Liver (tissue), 9 donors: ENCODE measurements around the gene C14orf180. TPM values are rescaled to one million over a fixed set of nuclear protein-coding genes. Genes with fewer than 3 reads are reported as not detected.

Source experiments
- DNase-seq: peaks from one replicate; pipeline ENCODE4 v3.0.0-alpha.2; 2017; ENCODE audit warnings: low spot score
- H3K27ac ChIP-seq, 2 donors: one replicate each; pipeline ENCODE4 v1.7.0; 2013; ENCODE audit warnings: inconsistent platforms in 2 of 2, low read length in 2 of 2, control low read depth in 1 of 2, low read depth in 1 of 2, mild to moderate bottlenecking in 1 of 2
- H3K27me3 ChIP-seq, 4 donors: one replicate each; pipeline versions ENCODE4 v1.6.1 to v1.7.0; 2013; ENCODE audit warnings: low read length in 3 of 4, inconsistent platforms in 1 of 4, mild to moderate bottlenecking in 1 of 4, moderate library complexity in 1 of 4; ENCODE audit not compliant: control insufficient read depth in 4 of 4, insufficient read depth in 4 of 4
- H3K36me3 ChIP-seq, 4 donors: one replicate each; pipeline versions ENCODE4 v1.6.1 to v1.7.0; 2013; ENCODE audit warnings: low read length in 3 of 4, mild to moderate bottlenecking in 3 of 4, low read depth in 1 of 4, moderate library complexity in 1 of 4; ENCODE audit not compliant: control insufficient read depth in 4 of 4, insufficient read depth in 3 of 4
- H3K4me1 ChIP-seq, 4 donors: one replicate each; pipeline versions ENCODE4 v1.6.1 to v1.7.0; 2013; ENCODE audit warnings: low read length in 3 of 4, mild to moderate bottlenecking in 3 of 4, moderate library complexity in 1 of 4; ENCODE audit not compliant: control insufficient read depth in 4 of 4, insufficient read depth in 4 of 4
- H3K4me3 ChIP-seq, 3 donors: one replicate each; pipeline versions ENCODE4 v1.6.1 to v1.7.0; 2013; ENCODE audit warnings: low read length in 3 of 3, control low read depth in 1 of 3, low read depth in 1 of 3, mild to moderate bottlenecking in 1 of 3
- H3K9ac ChIP-seq, 2 donors: one replicate each; pipeline ENCODE4 v1.7.0; 2013; ENCODE audit warnings: low read length in 2 of 2, mild to moderate bottlenecking in 2 of 2, moderate library complexity in 2 of 2, control low read depth in 1 of 2, low read depth in 1 of 2
- H3K9me3 ChIP-seq, 4 donors: one replicate each; pipeline versions ENCODE4 v1.6.1 to v1.7.0; 2013; ENCODE audit warnings: low read length in 3 of 4; ENCODE audit not compliant: control insufficient read depth in 4 of 4
- CTCF ChIP-seq: fragments of 150-350 bp; IDR thresholded peaks from 2 replicates; pipeline ENCODE4 v1.5.1; 2017; ENCODE audit warnings: improper control_type of control experiment, low read depth, low read length; ENCODE audit not compliant: missing input control
- FOXA1 ChIP-seq: IDR thresholded peaks from 2 replicates; pipeline ENCODE4 v1.6.1; 2016; ENCODE audit warnings: antibody characterized with exemption
- GABPA ChIP-seq, 2 donors: IDR thresholded peaks in 1 of 2; conservative IDR thresholded peaks in 1 of 2; 2 replicates each; pipeline ENCODE4 v1.6.1; 2016; ENCODE audit warnings: antibody characterized with exemption in 2 of 2, mild to moderate bottlenecking in 1 of 2, moderate library complexity in 1 of 2
- HNF4A ChIP-seq, 2 donors: conservative IDR thresholded peaks; 2 replicates each; pipeline ENCODE4 v1.6.1; 2016; ENCODE audit warnings: antibody characterized with exemption in 2 of 2, mild to moderate bottlenecking in 2 of 2
- JUND ChIP-seq, 2 donors: IDR thresholded peaks; 2 replicates each; pipeline ENCODE4 v1.6.1; 2016; ENCODE audit warnings: antibody characterized with exemption in 2 of 2
- NR2F2 ChIP-seq: IDR thresholded peaks from 2 replicates; pipeline ENCODE4 v1.6.1; 2016; ENCODE audit warnings: antibody characterized with exemption
- RAD21 ChIP-seq, 2 donors: IDR thresholded peaks; 2 replicates each; pipeline ENCODE4 v1.6.1; 2016; ENCODE audit warnings: antibody characterized with exemption in 2 of 2, mild to moderate bottlenecking in 2 of 2
- RXRA ChIP-seq, 2 donors: IDR thresholded peaks; 2 replicates each; pipeline ENCODE4 v1.6.1; 2017 to 2018; ENCODE audit warnings: antibody characterized with exemption in 2 of 2, mild to moderate bottlenecking in 1 of 2
- SP1 ChIP-seq: IDR thresholded peaks from 2 replicates; pipeline ENCODE4 v1.6.1; 2018; ENCODE audit warnings: antibody characterized with exemption, mild to moderate bottlenecking
- YY1 ChIP-seq: IDR thresholded peaks from 2 replicates; pipeline ENCODE4 v1.6.1; 2016; ENCODE audit warnings: antibody characterized with exemption, mild to moderate bottlenecking
- WGBS: extraction: QIAGEN DNeasy Blood & Tissue Kit; methylation state at CpG from one replicate; pipeline ENCODE4 v1.1.7; 2013; 5-methylcytosine and 5-hydroxymethylcytosine counted together
- polyA plus RNA-seq, 2 donors: library from polyadenylated mRNA; stranded (reverse) in 1 of 2; unstranded in 1 of 2; fragments of 200-250 nt in 1 of 2; fragments of >200 nt in 1 of 2; fragmentation: Nextera tagmentation in 1 of 2; extraction: Ambion mirVana in 1 of 2; gene quantifications; one replicate each; pipeline versions ENCODE4 v1.2.1 to v1.2.3, GENCODE V29; 2013 to 2015
- total RNA-seq, 2 donors: library from RNA; depleted of rRNA; stranded (reverse); fragments of >200 nt; gene quantifications; one replicate each; pipeline ENCODE4 v1.2.3, GENCODE V29; 2014
- TF ChIP-seq, protein P1 (sequence below): IDR thresholded peaks from 2 replicates; pipeline ENCODE4 v1.6.1; 2016; ENCODE audit warnings: antibody characterized with exemption
- TF ChIP-seq, protein P2 (sequence below): IDR thresholded peaks from 2 replicates; pipeline ENCODE4 v1.6.1; 2016; ENCODE audit warnings: antibody characterized with exemption
- TF ChIP-seq, protein P3 (sequence below): IDR thresholded peaks from 2 replicates; pipeline ENCODE4 v1.6.1; 2016; ENCODE audit warnings: antibody characterized with exemption, mild to moderate bottlenecking
- donor health status: healthy.
- donor health status: healthy.
- donor health status: healthy.
- donor health status: healthy.
- donor health status: healthy.

C14orf180 gene
- total and polyA plus RNA-seq, 4 donors, result 0.09 to 4.0 (median 2.9) TPM

- Histone ChIP-seq H3K4me3 (no peak overlapping the region), H3K9me3 (no peaks in the 10 kb centered on the region), H3K27ac (no peak overlapping the region), H3K36me3 (no peaks in the 10 kb centered on the region), H3K9ac (no peak overlapping the region), H3K4me1 (no peaks in the 10 kb centered on the region), H3K27me3 (peaks cover 2 to 14% (median 5%) of the 10 kb centered on the region in 4 donors)
- 32% methylated on average over 15 of the region's 15 CpGs for WGBS
- TF ChIP-seq, protein P1, sequence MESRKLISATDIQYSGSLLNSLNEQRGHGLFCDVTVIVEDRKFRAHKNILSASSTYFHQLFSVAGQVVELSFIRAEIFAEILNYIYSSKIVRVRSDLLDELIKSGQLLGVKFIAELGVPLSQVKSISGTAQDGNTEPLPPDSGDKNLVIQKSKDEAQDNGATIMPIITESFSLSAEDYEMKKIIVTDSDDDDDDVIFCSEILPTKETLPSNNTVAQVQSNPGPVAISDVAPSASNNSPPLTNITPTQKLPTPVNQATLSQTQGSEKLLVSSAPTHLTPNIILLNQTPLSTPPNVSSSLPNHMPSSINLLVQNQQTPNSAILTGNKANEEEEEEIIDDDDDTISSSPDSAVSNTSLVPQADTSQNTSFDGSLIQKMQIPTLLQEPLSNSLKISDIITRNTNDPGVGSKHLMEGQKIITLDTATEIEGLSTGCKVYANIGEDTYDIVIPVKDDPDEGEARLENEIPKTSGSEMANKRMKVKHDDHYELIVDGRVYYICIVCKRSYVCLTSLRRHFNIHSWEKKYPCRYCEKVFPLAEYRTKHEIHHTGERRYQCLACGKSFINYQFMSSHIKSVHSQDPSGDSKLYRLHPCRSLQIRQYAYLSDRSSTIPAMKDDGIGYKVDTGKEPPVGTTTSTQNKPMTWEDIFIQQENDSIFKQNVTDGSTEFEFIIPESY, result no peak
- TF ChIP-seq RXRA (IDR thresholded peaks at IDR 0.05), result no peak
- no peak for TF ChIP-seq CTCF
- no peak for TF ChIP-seq RAD21 (IDR thresholded peaks at IDR 0.05)
- TF ChIP-seq GABPA (IDR thresholded peaks at IDR 0.05 in 1 of 2, conservative IDR thresholded peaks at IDR 0.05 in 1 of 2), result no peak
- no peak for TF ChIP-seq JUND (IDR thresholded peaks at IDR 0.05)
- no peak for TF ChIP-seq NR2F2
- no peak for TF ChIP-seq SP1
- TF ChIP-seq, protein P2, sequence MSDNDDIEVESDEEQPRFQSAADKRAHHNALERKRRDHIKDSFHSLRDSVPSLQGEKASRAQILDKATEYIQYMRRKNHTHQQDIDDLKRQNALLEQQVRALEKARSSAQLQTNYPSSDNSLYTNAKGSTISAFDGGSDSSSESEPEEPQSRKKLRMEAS, result no peak
- no peak for TF ChIP-seq YY1
- no peak for DNase-seq
Measured at GRCh38 chr14:104548802-104549535, 30.6 kb upstream of the C14orf180 start.

- WGBS, result 78% methylated on average over 8 of the region's 8 CpGs
- Histone ChIP-seq H3K9me3 (no peaks in the 10 kb centered on the region), H3K4me1 (no peaks in the 10 kb centered on the region), H3K36me3 (no peaks in the 10 kb centered on the region), H3K9ac (no peak overlapping the region), H3K4me3 (no peak overlapping the region), H3K27ac (no peak overlapping the region), H3K27me3 (peaks cover 1 to 12% (median 5%) of the 10 kb centered on the region in 4 donors)
- TF ChIP-seq, protein P2, result no peak
- TF ChIP-seq NR2F2 (no peak), HNF4A (conservative IDR thresholded peaks at IDR 0.05) (no peak), CTCF (no peak), FOXA1 (no peak), SP1 (no peak)
- TF ChIP-seq, protein P1, result no peak
- TF ChIP-seq, protein P3, sequence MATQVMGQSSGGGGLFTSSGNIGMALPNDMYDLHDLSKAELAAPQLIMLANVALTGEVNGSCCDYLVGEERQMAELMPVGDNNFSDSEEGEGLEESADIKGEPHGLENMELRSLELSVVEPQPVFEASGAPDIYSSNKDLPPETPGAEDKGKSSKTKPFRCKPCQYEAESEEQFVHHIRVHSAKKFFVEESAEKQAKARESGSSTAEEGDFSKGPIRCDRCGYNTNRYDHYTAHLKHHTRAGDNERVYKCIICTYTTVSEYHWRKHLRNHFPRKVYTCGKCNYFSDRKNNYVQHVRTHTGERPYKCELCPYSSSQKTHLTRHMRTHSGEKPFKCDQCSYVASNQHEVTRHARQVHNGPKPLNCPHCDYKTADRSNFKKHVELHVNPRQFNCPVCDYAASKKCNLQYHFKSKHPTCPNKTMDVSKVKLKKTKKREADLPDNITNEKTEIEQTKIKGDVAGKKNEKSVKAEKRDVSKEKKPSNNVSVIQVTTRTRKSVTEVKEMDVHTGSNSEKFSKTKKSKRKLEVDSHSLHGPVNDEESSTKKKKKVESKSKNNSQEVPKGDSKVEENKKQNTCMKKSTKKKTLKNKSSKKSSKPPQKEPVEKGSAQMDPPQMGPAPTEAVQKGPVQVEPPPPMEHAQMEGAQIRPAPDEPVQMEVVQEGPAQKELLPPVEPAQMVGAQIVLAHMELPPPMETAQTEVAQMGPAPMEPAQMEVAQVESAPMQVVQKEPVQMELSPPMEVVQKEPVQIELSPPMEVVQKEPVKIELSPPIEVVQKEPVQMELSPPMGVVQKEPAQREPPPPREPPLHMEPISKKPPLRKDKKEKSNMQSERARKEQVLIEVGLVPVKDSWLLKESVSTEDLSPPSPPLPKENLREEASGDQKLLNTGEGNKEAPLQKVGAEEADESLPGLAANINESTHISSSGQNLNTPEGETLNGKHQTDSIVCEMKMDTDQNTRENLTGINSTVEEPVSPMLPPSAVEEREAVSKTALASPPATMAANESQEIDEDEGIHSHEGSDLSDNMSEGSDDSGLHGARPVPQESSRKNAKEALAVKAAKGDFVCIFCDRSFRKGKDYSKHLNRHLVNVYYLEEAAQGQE, result no peak
- no peak for DNase-seq
Measured at GRCh38 chr14:104549536-104550339, 29.8 kb upstream of the C14orf180 start.
